T-helper 1 cell (primary cell): ENCODE results near the gene PCDH9.
"Not testable (repeated sequence)": the region's sequence is repeated elsewhere in the genome, so short reads cannot be mapped to it uniquely, and the experiment has no call there.

ENCODE experiments used
- DNase-seq, 5 donors: peaks; one replicate each; pipeline ENCODE4 v3.0.0-alpha.2; 2012 to 2020

Gene PCDH9

DNA sequence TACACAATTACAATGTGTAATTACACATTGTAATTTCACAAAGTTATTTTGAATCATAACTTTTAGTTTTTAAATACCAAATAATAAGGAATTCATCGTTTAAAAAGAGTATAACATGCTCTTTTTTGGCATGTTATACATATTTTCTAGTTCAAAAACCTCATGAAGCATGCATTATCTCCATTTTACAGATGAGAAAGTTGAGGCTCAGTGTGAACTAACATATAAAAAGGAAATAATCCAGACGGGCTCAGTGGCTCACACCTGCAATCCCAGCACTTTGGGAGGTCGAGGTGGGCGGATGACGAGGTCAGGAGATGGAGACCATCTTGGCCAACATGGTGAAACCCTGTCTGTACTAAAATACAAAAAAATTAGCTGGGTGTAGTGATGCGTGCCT lies 107.9 kb downstream of the PCDH9 start:
- no peak for DNase-seq

DNA sequence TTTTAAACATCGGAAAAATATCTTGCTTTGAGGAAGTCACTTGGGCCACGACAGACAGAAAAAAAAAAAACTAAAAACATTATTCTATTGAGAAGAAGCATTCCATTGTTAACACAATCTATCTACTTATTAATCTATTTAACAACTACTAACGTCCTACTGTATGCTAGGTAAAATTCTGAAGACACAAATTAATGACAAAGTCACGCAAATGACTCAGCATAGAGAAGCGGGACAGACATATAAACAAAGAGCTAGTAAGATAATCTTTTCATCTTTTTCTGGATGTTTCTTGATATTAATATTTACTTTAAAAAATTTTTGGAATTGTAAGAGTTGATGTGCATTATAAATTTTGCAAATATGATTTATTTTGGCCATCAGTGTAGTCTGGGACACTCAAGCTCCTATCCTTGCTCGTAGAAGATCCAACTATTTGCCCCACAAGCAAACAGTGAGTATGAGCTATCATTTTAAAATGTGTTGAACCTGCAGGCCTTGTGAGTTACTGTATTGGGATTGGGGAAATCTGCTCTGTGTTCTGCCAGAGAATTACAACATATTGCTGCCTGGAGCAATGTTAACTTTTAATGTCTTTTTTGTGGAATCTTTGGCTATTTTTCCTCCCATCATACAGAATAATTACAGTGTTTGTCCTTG lies 109.1 kb downstream of the PCDH9 start:
- no peak for DNase-seq

DNA sequence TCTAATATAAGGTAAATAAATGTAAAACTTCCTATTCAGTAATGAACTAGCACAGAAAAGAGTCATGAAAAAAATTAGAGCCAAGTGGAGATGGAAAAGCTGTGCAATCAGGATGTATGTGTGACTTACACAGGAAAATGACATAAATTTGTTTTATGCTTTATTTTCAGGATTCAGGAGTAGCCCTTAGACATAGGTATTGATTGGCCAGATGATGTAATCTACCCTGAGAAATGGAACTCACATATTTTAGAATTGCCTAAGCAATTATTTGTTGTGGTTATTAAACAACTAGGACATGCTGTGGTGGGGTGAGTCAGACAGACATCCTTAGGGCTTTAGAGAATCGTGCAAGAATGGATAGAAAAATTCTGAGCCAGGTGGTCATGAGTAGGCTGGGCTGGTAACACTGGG lies 110.6 kb downstream of the PCDH9 start:
- no peak for DNase-seq

DNA sequence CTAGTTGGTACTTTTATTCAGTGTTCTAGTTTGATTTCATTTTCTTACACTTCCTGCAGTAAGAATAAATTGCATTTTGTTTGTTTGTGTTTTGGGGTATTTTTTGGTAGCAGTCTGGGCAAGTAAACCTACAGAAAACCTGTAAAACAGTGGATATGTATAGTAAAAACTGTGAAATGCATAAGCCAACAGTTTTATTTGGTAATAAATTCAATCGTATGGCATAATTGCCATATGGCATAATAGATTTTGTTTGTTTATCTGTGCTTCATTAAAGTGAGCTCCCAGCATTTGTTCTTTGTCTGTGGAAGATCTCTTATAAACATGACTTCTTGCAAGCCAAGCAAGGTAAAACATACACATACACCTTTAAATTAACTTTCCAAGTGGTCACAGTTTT lies 111.9 kb downstream of the PCDH9 start:
- no peak for DNase-seq

DNA sequence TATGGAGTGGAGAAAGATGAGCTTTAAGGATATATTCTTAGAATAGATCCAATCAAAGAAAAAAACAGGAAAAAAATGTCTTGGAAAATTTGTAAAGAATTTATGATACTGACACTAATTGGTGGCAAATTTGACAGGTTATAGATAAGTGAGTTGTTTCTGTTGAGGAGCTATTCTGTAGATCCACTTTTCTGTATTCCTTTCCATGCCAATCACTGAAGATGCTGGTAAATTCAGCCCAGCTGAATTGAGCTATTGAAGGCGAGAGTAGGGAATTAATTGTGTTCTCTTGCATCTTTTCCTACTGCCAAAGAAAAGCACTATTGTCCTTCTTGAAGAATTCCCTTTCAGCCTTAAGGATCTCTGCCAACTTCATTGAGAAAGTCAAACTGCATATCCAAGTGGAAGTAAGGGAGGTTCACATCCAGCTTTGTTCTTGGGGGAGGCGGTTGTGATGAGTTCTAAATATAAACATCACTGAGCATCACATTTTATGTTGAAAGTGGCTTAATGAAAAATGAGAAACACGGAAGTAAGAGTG lies 113.1 kb downstream of the PCDH9 start:
- no peak for DNase-seq

- no peak for DNase-seq
Observed at GRCh38 chr13:67107979-67108378, 122.2 kb downstream of the PCDH9 start.

DNA sequence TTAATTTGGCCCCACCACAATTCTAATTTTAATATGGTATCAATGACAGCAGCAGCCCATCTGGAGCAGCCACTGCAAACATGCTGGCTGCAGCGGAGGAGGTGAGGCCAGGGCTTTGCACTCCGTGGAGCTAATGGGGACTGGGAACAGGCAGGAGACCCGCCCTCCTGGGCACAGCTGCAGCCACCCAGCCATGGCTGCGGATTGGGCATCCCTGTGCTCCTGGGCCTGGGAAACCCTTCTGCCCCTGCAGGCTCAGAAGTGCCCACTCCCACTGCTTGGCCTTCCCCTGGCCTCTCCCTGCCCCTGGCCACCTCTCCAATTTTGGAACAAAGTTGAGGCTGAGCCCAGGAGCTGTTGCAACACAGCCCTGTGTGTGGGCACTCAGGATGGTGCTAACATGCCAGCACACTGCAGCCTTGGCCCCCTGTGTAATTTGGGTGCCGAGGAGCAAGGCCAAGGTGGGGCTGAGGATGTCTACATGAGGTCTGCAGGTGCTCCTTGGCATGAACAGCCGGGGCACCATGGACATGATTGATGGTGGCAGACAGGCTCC lies 123.6 kb downstream of the PCDH9 start:
- DNase-seq: no peak

DNA sequence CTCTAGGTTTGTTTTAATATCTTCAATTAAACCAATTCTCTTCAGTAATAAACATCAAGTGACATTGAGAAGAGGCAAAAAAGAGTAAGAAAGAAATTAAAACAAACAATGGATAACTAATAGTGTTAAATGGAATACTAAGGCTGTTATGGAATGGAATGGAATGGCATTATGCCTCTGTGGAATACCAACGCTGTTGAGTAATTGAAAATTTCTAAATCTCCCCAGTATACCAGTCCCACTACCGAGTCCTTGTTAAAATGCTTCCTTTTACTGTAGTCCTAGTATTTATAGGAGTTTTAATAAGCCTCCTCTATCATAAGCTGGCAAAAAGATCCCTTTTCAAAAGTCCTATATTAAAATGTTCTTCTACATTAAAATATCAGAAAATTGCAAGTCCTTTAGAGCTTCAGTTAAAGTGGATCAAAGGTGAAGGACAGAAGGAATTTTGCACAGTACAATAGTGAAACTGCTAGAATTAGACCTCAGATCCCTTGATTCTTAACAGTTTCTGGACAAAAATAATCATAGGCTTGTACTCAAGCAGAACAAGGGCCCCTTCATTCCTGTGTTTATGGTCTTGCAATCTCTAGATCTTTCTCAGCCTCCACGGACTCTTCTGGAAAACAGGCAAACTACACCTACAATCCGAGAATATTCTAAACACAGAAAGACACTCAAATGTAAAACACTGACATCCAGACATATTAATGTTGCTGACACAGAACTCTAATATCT lies 128.2 kb downstream of the PCDH9 start:
- no peak for DNase-seq

DNA sequence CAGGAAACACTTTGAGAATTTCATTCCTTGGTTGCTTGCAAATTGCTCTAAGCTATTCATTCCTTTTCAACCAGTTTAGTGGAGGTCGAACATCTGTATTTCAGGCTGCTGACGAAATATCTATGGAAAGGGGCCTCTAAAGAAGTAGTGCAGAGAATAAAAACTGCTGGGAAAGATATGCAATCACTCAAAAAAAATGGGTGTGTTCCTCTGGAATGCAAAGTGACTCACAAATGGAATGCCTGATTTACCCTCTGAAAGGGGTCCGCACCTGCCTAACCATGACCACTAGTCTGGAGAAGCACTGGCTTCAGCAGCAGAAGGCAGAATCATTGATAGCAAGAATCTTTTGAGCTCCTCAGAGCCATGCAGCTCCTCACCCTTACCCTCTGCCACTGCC lies 129.4 kb downstream of the PCDH9 start:
- no peak for DNase-seq

DNA sequence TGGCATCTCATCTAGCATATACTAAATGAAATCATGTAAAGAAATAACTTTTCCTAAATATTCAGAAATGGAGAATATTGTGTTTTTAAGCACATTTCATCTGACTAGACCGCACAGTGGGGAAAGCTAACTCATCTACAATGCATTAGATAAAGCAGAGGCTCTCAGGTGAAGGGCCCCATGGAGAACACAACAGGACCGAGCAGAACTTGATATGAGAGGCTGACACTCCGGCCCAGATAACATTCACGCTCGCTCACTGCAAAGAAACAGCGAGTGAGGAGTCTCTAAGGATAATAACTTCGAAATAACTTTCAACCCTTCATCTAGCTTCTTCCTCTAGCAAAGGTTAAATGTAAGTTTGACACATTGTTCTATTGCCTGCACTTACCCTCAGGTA lies 130.6 kb downstream of the PCDH9 start:
- no peak for DNase-seq

DNA sequence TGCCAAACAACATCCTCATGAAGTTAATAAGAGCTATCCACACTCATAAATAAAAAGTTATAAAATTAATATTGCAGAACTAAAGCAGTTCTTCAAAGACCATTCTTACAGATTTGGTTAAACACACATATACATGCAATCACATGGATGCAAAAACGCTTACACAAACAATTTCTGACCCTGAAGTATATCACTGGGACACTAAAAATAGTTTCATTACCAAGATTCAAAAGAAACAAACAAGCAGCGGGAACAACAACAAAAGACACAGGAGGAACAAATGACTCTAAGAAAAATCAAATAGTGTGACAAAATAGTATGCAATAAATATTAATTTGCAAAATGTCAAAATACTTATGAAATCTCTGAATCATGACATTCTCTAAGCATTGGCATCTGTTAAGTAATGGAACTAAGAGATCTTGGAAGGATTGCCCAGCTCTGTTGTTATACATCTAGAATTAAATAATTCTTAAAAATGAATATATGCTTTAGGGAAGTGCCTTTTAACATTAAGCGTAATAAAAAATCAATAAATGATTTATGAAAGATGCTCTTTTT lies 132.2 kb downstream of the PCDH9 start:
- DNase-seq: no peak

GRCh38 chr13:67096893-67097292 lies 133.2 kb downstream of the PCDH9 start:
- not testable (repeated sequence) for DNase-seq

DNA sequence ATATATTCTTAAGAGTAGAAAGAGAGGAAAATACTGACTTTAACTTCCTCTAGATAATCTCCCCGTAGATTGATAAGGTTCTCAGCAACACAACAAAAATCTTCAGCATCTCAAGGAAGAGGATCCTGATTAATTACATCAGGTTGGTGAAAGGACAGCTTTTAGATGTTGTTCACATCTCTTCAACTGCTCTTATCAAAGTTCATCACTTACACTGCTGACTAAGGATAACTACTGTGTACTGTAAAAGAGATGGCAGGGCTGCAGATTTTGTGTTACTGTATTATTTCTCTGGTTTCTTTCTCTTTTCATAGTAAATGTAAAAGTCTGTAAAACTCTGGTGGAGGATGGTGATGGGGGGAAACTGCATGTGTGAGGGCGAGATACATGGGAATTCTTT lies 133.7 kb downstream of the PCDH9 start:
- DNase-seq: no peak

DNA sequence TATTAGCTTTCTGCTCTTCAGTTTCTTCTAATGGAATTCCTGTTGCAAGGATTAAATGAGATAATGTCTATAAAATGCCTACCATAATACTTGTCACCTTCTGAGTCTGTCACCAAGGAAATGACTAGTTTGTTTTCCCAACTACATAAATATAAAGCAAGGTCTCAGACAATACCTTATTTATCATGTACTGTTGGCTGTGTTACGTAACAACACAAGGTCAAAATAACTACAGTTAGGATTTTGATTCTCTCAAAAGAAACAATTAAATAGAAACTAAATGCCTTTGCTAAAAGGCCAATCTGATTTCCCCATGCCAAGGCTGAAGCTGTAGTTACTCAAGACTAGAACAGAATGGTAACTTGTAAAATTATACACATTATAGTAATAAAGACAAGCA lies 134.5 kb downstream of the PCDH9 start:
- no peak for DNase-seq

DNA sequence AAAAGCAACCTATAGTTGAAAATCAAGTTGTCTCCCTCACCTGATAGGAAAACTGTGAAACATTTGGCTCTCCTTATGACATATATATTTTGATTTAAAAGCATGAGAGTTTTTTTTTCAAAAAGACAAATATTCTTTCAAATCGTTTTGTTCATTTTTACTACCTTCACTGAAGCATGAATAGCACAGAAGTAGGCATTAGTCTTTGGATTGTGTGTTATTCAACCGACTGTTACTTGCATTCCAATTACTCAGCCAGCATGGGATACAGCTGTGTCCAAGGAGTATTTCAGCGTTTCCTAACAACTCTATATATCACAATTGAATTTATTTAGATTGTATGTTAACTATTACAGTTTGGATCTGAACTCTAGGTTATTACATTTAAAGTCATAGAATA lies 135.2 kb downstream of the PCDH9 start:
- DNase-seq: no peak

- DNase-seq: no peak
Observed at GRCh38 chr13:67094078-67094477, 136.1 kb downstream of the PCDH9 start.

GRCh38 chr13:67091603-67092002 lies 138.5 kb downstream of the PCDH9 start:
- DNase-seq: no peak

DNA sequence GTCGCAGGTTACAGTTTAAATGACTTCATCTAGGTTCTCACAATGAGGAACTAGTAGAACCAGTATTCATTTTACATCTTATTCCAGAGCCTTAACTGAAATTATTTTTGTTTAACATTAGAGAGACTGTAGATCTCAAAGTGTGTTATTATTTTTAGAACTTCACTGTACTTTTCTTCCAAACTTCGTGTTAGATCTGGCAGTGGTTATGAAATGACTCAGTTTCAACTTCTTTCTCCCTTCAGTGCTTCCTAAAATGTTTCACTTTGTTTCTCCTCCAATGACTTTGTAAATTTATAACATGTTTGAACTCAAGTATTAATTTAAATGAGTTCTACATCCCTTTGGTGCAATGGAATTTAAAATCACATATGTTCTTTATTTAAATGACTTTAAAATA lies 139.3 kb downstream of the PCDH9 start:
- DNase-seq: no peak

DNA sequence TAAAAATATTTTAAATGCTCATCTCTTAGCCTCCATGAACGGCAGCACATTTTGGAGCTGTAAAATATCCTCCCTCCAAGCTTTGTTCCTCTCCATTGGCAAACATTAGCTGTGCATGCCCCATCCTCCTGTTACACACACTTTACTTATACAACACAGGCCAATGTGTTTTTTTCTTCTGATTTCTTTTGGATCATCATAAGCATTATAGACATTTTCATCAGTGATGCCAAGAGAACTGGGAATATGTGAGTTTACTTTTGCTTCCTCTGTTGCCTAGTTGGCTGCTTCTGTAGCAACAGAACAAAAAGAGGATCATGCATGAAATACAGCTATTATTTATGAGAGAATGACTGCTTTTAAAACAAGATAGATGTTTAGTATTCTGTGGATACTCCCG lies 142.6 kb downstream of the PCDH9 start:
- no peak for DNase-seq

DNA sequence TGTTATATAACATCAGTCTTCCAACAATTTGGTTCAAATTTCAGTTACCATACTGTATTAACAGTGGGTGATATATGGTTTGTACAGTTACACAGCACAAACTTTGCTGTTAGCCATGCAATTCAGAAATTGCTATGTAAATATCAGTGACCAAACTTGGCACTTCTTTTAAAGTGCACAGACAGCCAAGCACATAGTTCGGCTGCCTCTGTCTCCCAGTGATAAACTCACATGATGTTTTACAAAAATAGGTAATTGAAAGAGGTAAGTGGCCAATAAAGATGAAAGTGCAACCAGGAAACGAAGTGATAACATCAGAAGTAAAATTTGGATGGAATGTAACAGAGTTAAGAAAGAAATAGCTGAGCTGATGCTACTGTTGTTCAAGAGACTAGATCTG lies 143.9 kb downstream of the PCDH9 start:
- DNase-seq: no peak

- no peak for DNase-seq
Observed at GRCh38 chr13:67084066-67084465, 146.1 kb downstream of the PCDH9 start.

DNA sequence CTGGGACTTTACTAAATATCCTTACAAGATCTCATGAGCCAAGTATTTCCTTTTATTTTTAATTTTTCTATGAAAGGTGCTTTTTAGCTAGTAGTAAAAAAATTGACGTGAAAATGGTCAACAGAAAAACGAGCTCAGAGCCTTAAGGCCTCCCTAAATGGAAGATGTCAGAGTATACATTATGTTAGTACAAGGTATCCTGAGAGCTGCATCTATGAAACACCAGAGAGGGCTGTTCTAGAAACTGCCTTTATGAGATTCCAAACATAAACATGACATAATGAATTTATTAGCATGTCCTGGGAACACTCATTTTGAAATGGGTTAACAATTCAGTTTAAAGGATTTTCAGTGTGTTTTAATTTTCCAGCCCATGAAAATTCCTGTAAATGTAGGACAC lies 146.6 kb downstream of the PCDH9 start:
- no peak for DNase-seq

GRCh38 chr13:67080351-67080750 lies 149.8 kb downstream of the PCDH9 start:
- DNase-seq: no peak

- DNase-seq: no peak
Observed at GRCh38 chr13:67078062-67078461, 152.1 kb downstream of the PCDH9 start.
